ENCODE measurements around the gene ITGA6. TPM values are rescaled to one million over a fixed set of nuclear protein-coding genes. Genes with fewer than 3 reads are reported as not detected.

ITGA6 gene
- total and polyA plus RNA-seq, 2 experiments from 2014 or later = 16.7 to 64.8 TPM

GRCh38 chr2:172457536-172457935 is 30.1 kb downstream of the ITGA6 start:
- no peak for DNase-seq (ENCODE audit: low spot score)
- Histone ChIP-seq H3K9me2 (replicated peaks; ENCODE audit: insufficient read depth) (no peaks in the 10 kb centered on the region), H3K27ac (no peak overlapping the region), H3K4me2 (no peak overlapping the region), H3K4me3 (no peak overlapping the region), H3K4me1 (ENCODE audit: insufficient read depth) (peaks cover 26% of the 10 kb centered on the region), H2AFZ (no peak overlapping the region), H3K27me3 (no peaks in the 10 kb centered on the region), H4K20me1 (ENCODE audit: insufficient read depth, poor library complexity, severe bottlenecking) (no peaks in the 10 kb centered on the region), H3K79me2 (peaks cover 40% of the 10 kb centered on the region), H3K36me3 (replicated peaks; ENCODE audit: insufficient read depth, low read depth) (no peaks in the 10 kb centered on the region), H3K9me3 (ENCODE audit: low read depth) (no peaks in the 10 kb centered on the region)
- WGBS (ENCODE audit: low lambda C conversion rate, missing lambda C conversion rate) = 85% methylated on average over 4 of the region's 4 CpGs
- TF ChIP-seq EZH2 (IDR thresholded peaks at IDR 0.05; ENCODE audit: borderline replicate concordance) (no peak), CTCF (IDR thresholded peaks at IDR 0.05; ENCODE audit: poor library complexity) (no peak), EZH2phosphoT487 (IDR thresholded peaks at IDR 0.05; ENCODE audit: low read depth, severe bottlenecking, unreplicated experiment) (no peak)

GRCh38 chr2:172458561-172459124 is 31.3 kb downstream of the ITGA6 start:
- Histone ChIP-seq H3K9me2 (replicated peaks; ENCODE audit: insufficient read depth) (no peaks in the 10 kb centered on the region), H3K4me1 (ENCODE audit: insufficient read depth) (peaks cover 26% of the 10 kb centered on the region), H3K4me3 (no peak overlapping the region), H3K4me2 (no peak overlapping the region), H3K27ac (no peak overlapping the region), H3K27me3 (no peaks in the 10 kb centered on the region), H3K36me3 (replicated peaks; ENCODE audit: insufficient read depth, low read depth) (no peaks in the 10 kb centered on the region), H2AFZ (no peak overlapping the region), H3K9me3 (ENCODE audit: low read depth) (no peaks in the 10 kb centered on the region), H3K79me2 (peaks cover 28% of the 10 kb centered on the region), H4K20me1 (ENCODE audit: insufficient read depth, poor library complexity, severe bottlenecking) (no peaks in the 10 kb centered on the region)
- no peak for DNase-seq (ENCODE audit: low spot score)
- 96% methylated on average over 4 of the region's 4 CpGs for WGBS (ENCODE audit: low lambda C conversion rate, missing lambda C conversion rate)
- TF ChIP-seq EZH2 (IDR thresholded peaks at IDR 0.05; ENCODE audit: borderline replicate concordance) (no peak), CTCF (IDR thresholded peaks at IDR 0.05; ENCODE audit: poor library complexity) (no peak), EZH2phosphoT487 (IDR thresholded peaks at IDR 0.05; ENCODE audit: low read depth, severe bottlenecking, unreplicated experiment) (no peak)

- DNase-seq (ENCODE audit: low spot score) = no peak
- no peak overlapping the region for H3K4me2 ChIP-seq
- peaks cover 20% of the 10 kb centered on the region for H3K79me2 ChIP-seq
- no peaks in the 10 kb centered on the region for H3K9me3 ChIP-seq (ENCODE audit: low read depth)
- H3K27ac ChIP-seq = no peak overlapping the region
- H3K27me3 ChIP-seq = no peaks in the 10 kb centered on the region
- 59% methylated on average over 1 of the region's 1 CpG for WGBS (ENCODE audit: low lambda C conversion rate, missing lambda C conversion rate)
- H3K4me3 ChIP-seq = no peak overlapping the region
- no peak overlapping the region for H2AFZ ChIP-seq
- H3K36me3 ChIP-seq (replicated peaks; ENCODE audit: insufficient read depth, low read depth) = no peaks in the 10 kb centered on the region
- H3K9me2 ChIP-seq (replicated peaks; ENCODE audit: insufficient read depth) = no peaks in the 10 kb centered on the region
- H4K20me1 ChIP-seq (ENCODE audit: insufficient read depth, poor library complexity, severe bottlenecking) = no peaks in the 10 kb centered on the region
- H3K4me1 ChIP-seq (ENCODE audit: insufficient read depth) = peaks cover 19% of the 10 kb centered on the region
- TF ChIP-seq CTCF (IDR thresholded peaks at IDR 0.05; ENCODE audit: poor library complexity) (no peak), EZH2 (IDR thresholded peaks at IDR 0.05; ENCODE audit: borderline replicate concordance) (no peak), EZH2phosphoT487 (IDR thresholded peaks at IDR 0.05; ENCODE audit: low read depth, severe bottlenecking, unreplicated experiment) (no peak)
These were observed 33.4 kb downstream of the ITGA6 start for GRCh38 chr2:172460780-172461201.
